Measurements from ENCODE around the gene SLA2. TPM values are rescaled to one million over a fixed set of nuclear protein-coding genes. Genes with fewer than 3 reads are reported as not detected.

SLA2 gene
- total and polyA plus RNA-seq, 2 of the 8 experiments (the other 6 are each of a cell fraction or from before 2014, with no cell fraction given) = 0.18 TPM; not detected in 1

- no peak overlapping the region for H3K9ac ChIP-seq (replicated peaks in 1 of 4; ENCODE audit: extremely low read depth in 1 of 4, low read depth in 3 of 4, low read length in 3 of 4)
- 84% methylated on average over 5 of the region's 5 CpGs; no CpG with 5 or more reads in 1 of the 2 experiments for WGBS, 2 experiments (ENCODE audit: extremely low coverage in 1 of 2, insufficient coverage in 1 of 2, insufficient read length in 1 of 2, insufficient replicate concordance in 2 of 2, low coverage in 1 of 2, low lambda C conversion rate in 2 of 2, missing lambda C conversion rate in 1 of 2)
- H4K5ac ChIP-seq (ENCODE audit: insufficient read length, low read depth, low read length) = no peak overlapping the region
- no peak overlapping the region for H2BK20ac ChIP-seq (ENCODE audit: low read length)
- no peak overlapping the region for H4K8ac ChIP-seq (ENCODE audit: extremely low read depth, insufficient read depth, low read length)
- no peak overlapping the region for H2AFZ ChIP-seq (ENCODE audit: low read length)
- no peak overlapping the region for H2AK5ac ChIP-seq (ENCODE audit: low read depth, low read length)
- H2BK5ac ChIP-seq (ENCODE audit: low read depth, low read length) = no peak overlapping the region
- H3K56ac ChIP-seq (replicated peaks; ENCODE audit: insufficient read length, low read depth, low read length) = no peak overlapping the region
- no peak overlapping the region for H3K4me3 ChIP-seq (ENCODE audit: extremely low read depth in 1 of 4, insufficient read depth in 2 of 4, low read depth in 3 of 4, low read length in 4 of 4)
- no peak for DNase-seq (ENCODE audit: low read depth in 1 of 2, low spot score in 2 of 2)
- H3K23me2 ChIP-seq (ENCODE audit: low read depth, low read length) = no peaks in the 10 kb centered on the region; the same call in 1 of the 2 replicates
- H3K18ac ChIP-seq (ENCODE audit: extremely low read depth, low read length) = no peak overlapping the region
- no peak overlapping the region for H3K14ac ChIP-seq (ENCODE audit: insufficient read length)
- H3K4ac ChIP-seq (replicated peaks; ENCODE audit: insufficient read length, low read depth, low read length) = no peak overlapping the region
- H2BK15ac ChIP-seq (ENCODE audit: low read length) = no peak overlapping the region
- no peak overlapping the region for H2BK12ac ChIP-seq (ENCODE audit: low read depth, low read length)
- no peaks in the 10 kb centered on the region for H3K9me3 ChIP-seq (ENCODE audit: insufficient read depth in 2 of 2, low read depth in 1 of 2, low read length in 1 of 2)
- H3K4me1 ChIP-seq (replicated peaks in 1 of 4; ENCODE audit: control insufficient read depth in 3 of 4, insufficient read depth in 4 of 4, low read length in 3 of 4) = peaks cover 0 to 1% (median under 1%) of the 10 kb centered on the region in 4 experiments; a peak in 2 of 7 replicates
- no peaks in the 10 kb centered on the region for H3K27me3 ChIP-seq (replicated peaks in 1 of 4; ENCODE audit: control insufficient read depth in 3 of 4, extremely low read depth in 1 of 4, insufficient read depth in 3 of 4, low read length in 3 of 4)
- ChIA-PET CTCF (ENCODE audit: partially characterized antibody) (interaction anchor here (0.6 to 6.9 kb wide), 14 partner anchors 10 to 251 kb away, joined by 3 to 92 read pairs (median 4); partner anchors contain the start of gene MYL9), POLR2A (ENCODE audit: partially characterized antibody) (interaction anchor here (1.4 to 1.9 kb wide), 3 partner anchors 18 to 66 kb away, joined by 3 to 6 read pairs (median 4); no protein-coding TSS in a partner anchor)
- H2BK120ac ChIP-seq (replicated peaks; ENCODE audit: low read depth, low read length) = no peak overlapping the region
- H3K79me2 ChIP-seq (ENCODE audit: control insufficient read depth in 1 of 2, insufficient read depth in 2 of 2, low read length in 2 of 2) = peaks cover 4 to 17% of the 10 kb centered on the region in 2 experiments
- H4K20me1 ChIP-seq (replicated peaks in 1 of 2; ENCODE audit: control insufficient read depth in 1 of 2, insufficient read depth in 2 of 2, low read length in 2 of 2) = peaks cover 0 to 10% of the 10 kb centered on the region in 2 experiments
- H3K36me3 ChIP-seq (ENCODE audit: control insufficient read depth in 2 of 4, insufficient read depth in 4 of 4, low read length in 3 of 4) = peaks cover 18 to 47% (median 42%) of the 10 kb centered on the region in 4 experiments
- H4K91ac ChIP-seq (replicated peaks; ENCODE audit: insufficient read length, low read length) = no peak overlapping the region
- H3K27ac ChIP-seq (ENCODE audit: low read depth, low read length) = no peak overlapping the region
- no peak overlapping the region for H3K23ac ChIP-seq (ENCODE audit: insufficient read length)
- FAIRE-seq = no peak
- peaks cover 8% of the 10 kb centered on the region for H3K79me1 ChIP-seq (ENCODE audit: low read depth, low read length)
- no peak overlapping the region for H3K4me2 ChIP-seq (ENCODE audit: insufficient read depth in 1 of 2, low read depth in 2 of 2, low read length in 2 of 2)
- TF ChIP-seq POLR2A (IDR thresholded peaks at IDR 0.05; ENCODE audit: control extremely low read depth in 1 of 2, low read depth in 2 of 2, low read length in 2 of 2) (no peak), BRCA1 (IDR thresholded peaks at IDR 0.05; ENCODE audit: low read depth, low read length) (no peak), RNF2 (IDR thresholded peaks at IDR 0.05; ENCODE audit: borderline replicate concordance, low read depth, low read length, missing control alignments, poor library complexity, severe bottlenecking) (no peak), GTF2F1 (IDR thresholded peaks at IDR 0.05; ENCODE audit: borderline replicate concordance, low read depth, low read length) (no peak), ATF2 (IDR thresholded peaks at IDR 0.05; ENCODE audit: low read length) (no peak), CTCF (IDR thresholded peaks at IDR 0.05; ENCODE audit: control extremely low read depth in 1 of 3, insufficient read depth in 1 of 3, low read depth in 1 of 3, low read length in 3 of 3) (no peak), MAFK (IDR thresholded peaks at IDR 0.05; ENCODE audit: low read depth, low read length) (no peak), GABPA (IDR thresholded peaks at IDR 0.05; ENCODE audit: borderline replicate concordance, insufficient read depth, low read length) (no peak), SIX5 (IDR thresholded peaks at IDR 0.05; ENCODE audit: low read depth, low read length) (no peak)
Measured at GRCh38 chr20:36611625-36612024, 34.4 kb downstream of the SLA2 start.
